T follicular helper cell (primary cell): Measurements from ENCODE around the gene C12orf56.
"Not testable (repeated sequence)": the region's sequence is repeated elsewhere in the genome, so short reads cannot be mapped to it uniquely, and the experiment has no call there.

Source experiments
- DNase-seq: peaks from one replicate; pipeline ENCODE4 v3.0.0-alpha.2; 2020; ENCODE audit warnings: low read depth

The C12orf56 gene

GRCh38 chr12:64387197-64387816 is 3.3 kb downstream of the C12orf56 start:
- no peak for DNase-seq

- no peak for DNase-seq
These were observed 5.1 kb downstream of the C12orf56 start for GRCh38 chr12:64385468-64385867.

GRCh38 chr12:64385019-64385418 is 5.5 kb downstream of the C12orf56 start:
- no peak for DNase-seq

- no peak for DNase-seq
These were observed 6.9 kb downstream of the C12orf56 start for GRCh38 chr12:64383675-64384074.

- no peak for DNase-seq
These were observed 27.7 kb downstream of the C12orf56 start for GRCh38 chr12:64362721-64363305.

GRCh38 chr12:64361173-64361572 is 29.4 kb downstream of the C12orf56 start:
- DNase-seq, result not testable (repeated sequence)

- DNase-seq, result not testable (repeated sequence)
These were observed 34.3 kb downstream of the C12orf56 start for GRCh38 chr12:64356209-64356608.

- no peak for DNase-seq
These were observed 38.4 kb downstream of the C12orf56 start for GRCh38 chr12:64352181-64352580.

GRCh38 chr12:64351265-64351664 is 39.3 kb downstream of the C12orf56 start:
- DNase-seq, result no peak

GRCh38 chr12:64347630-64348029 is 42.9 kb downstream of the C12orf56 start:
- DNase-seq, result no peak

- DNase-seq, result not testable (repeated sequence)
These were observed 45.9 kb downstream of the C12orf56 start for GRCh38 chr12:64344631-64345030.

GRCh38 chr12:64340546-64340945 is 50.0 kb downstream of the C12orf56 start:
- DNase-seq, result not testable (repeated sequence)

GRCh38 chr12:64335886-64336466 is 54.6 kb downstream of the C12orf56 start:
- no peak for DNase-seq

- no peak for DNase-seq
These were observed 57.6 kb downstream of the C12orf56 start for GRCh38 chr12:64332938-64333337.

GRCh38 chr12:64332296-64332695 is 58.3 kb downstream of the C12orf56 start:
- DNase-seq, result no peak

GRCh38 chr12:64329031-64329710 is 61.4 kb downstream of the C12orf56 start:
- DNase-seq, result not testable (repeated sequence)

- no peak for DNase-seq
These were observed 65.5 kb downstream of the C12orf56 start for GRCh38 chr12:64325055-64325454.

- no peak for DNase-seq
These were observed 66.9 kb downstream of the C12orf56 start for GRCh38 chr12:64323476-64324225.

- no peak for DNase-seq
These were observed 67.6 kb downstream of the C12orf56 start for GRCh38 chr12:64323006-64323405.

GRCh38 chr12:64320611-64321010 is 69.9 kb downstream of the C12orf56 start:
- DNase-seq, result no peak

- DNase-seq, result not testable (repeated sequence)
These were observed 70.9 kb downstream of the C12orf56 start for GRCh38 chr12:64319540-64320225.

- DNase-seq, result no peak
These were observed 72.0 kb downstream of the C12orf56 start for GRCh38 chr12:64318605-64319004.
